ENCODE data around the gene MARVELD1. TPM values are rescaled to one million over a fixed set of nuclear protein-coding genes. Genes with fewer than 3 reads are reported as not detected.

MARVELD1 gene
- total and polyA plus RNA-seq, 2 of the 13 experiments (the other 11 are each of a cell fraction or from before 2014, with no cell fraction given) = not detected

GRCh38 chr10:97687785-97688781, 25.4 kb upstream of the MARVELD1 start (continued):
- TF ChIP-seq KIAA2018 (CRISPR knock-in tag; IDR thresholded peaks at IDR 0.05; ENCODE audit: borderline replicate concordance) = no peak; the same call in 1 of the 2 replicates
- TF ChIP-seq ZNF18 (CRISPR knock-in tag; IDR thresholded peaks at IDR 0.05; ENCODE audit: insufficient replicate concordance) = peak; percentile 17
- TF ChIP-seq ZNF646 (CRISPR knock-in tag; IDR thresholded peaks at IDR 0.05) = peak; percentile 4; the same call in 1 of the 2 replicates
- TF ChIP-seq ZNF737 (CRISPR knock-in tag; IDR thresholded peaks at IDR 0.05; ENCODE audit: borderline replicate concordance) = no peak
- peak; percentile 74 for TF ChIP-seq MAFF (IDR thresholded peaks at IDR 0.05; ENCODE audit: low read depth, low read length)
- peak; percentile 35; the same call in 1 of the 2 replicates for TF ChIP-seq CEBPB (IDR thresholded peaks at IDR 0.05; ENCODE audit: borderline replicate concordance, low read depth, low read length)
- no peak for TF ChIP-seq ZBTB21 (CRISPR knock-in tag; IDR thresholded peaks at IDR 0.05)
- TF ChIP-seq ZNF496 (CRISPR knock-in tag; IDR thresholded peaks at IDR 0.05; ENCODE audit: insufficient replicate concordance) = no peak
- no peak for TF ChIP-seq MAZ (IDR thresholded peaks at IDR 0.05; ENCODE audit: borderline replicate concordance, low read depth, low read length)
- no peak for TF ChIP-seq MAZ (CRISPR knock-in tag; IDR thresholded peaks at IDR 0.05; ENCODE audit: low read depth)

Measured in HepG2 (cell line).